Left lung (tissue), 14 donors: Measurements from ENCODE around the gene MAP2K2. TPM values are rescaled to one million over a fixed set of nuclear protein-coding genes. Genes with fewer than 3 reads are reported as not detected.

Experiments used
- ATAC-seq: fragments of 200-7000 bp; cut with Tn5 transposase; one replicate; pipeline ENCODE4 v1.9.1; 2020; ENCODE audit warnings: moderate library complexity
- DNase-seq, 4 donors: peaks; one replicate each; pipeline ENCODE4 v3.0.0-alpha.2; 2013 to 2020
- H3K27ac ChIP-seq, 2 donors: fragments of 200-600 bp; sonication (generic) in 1 of 2; one replicate each; pipeline versions ENCODE4 v1.5.0 to v1.8.0; 2020 to 2021
- H3K27me3 ChIP-seq, 2 donors: fragments of 200-600 bp; sonication (generic) in 1 of 2; one replicate each; pipeline versions ENCODE4 v1.5.0 to v1.8.0; 2020 to 2021
- H3K36me3 ChIP-seq, 2 donors: fragments of 200-600 bp; sonication (generic) in 1 of 2; one replicate each; pipeline versions ENCODE4 v1.5.0 to v1.8.0; 2020 to 2021
- H3K4me1 ChIP-seq, 2 donors: fragments of 200-600 bp; one replicate each; pipeline ENCODE4 v1.8.0; 2021
- H3K4me3 ChIP-seq, 2 donors: fragments of 200-600 bp; sonication (generic) in 1 of 2; one replicate each; pipeline versions ENCODE4 v1.5.0 to v1.8.0; 2020 to 2021; ENCODE audit warnings: mild to moderate bottlenecking in 1 of 2
- H3K9me3 ChIP-seq, 2 donors: fragments of 200-600 bp; sonication (generic) in 1 of 2; one replicate each; pipeline versions ENCODE4 v1.5.0 to v1.8.0; 2020 to 2021
- intact Hi-C, 2 donors: fragments of 100-400 bp; cut with DNase I; formaldehyde crosslinking; loops; one replicate each; pipeline versions ENCODE4 v1.11.2 to v1.14.2; 2022
- long read RNA-seq, 12 donors: library from polyadenylated mRNA in 2 of 12; unstranded in 2 of 12; transcript quantifications; one replicate each; pipeline ENCODE4 v2.0.0 and lab custom pipeline, GENCODE V29; 2019 to 2026
- polyA plus RNA-seq, 6 donors: library from polyadenylated mRNA; unstranded; fragments of 120-200 nt; gene quantifications; one replicate each; pipeline ENCODE4 v1.2.1, GENCODE V29; 2013; ENCODE audit not compliant: insufficient read length in 6 of 6
- total RNA-seq, 2 donors: library from RNA; stranded (reverse); fragmentation: NEBNext Ultra II Directional; extraction: Animal tissue kit (Norgen Biotek cat#: 25700); gene quantifications; one replicate each; pipeline ENCODE4 v1.2.1, GENCODE V29; 2021
- TF ChIP-seq, protein P1 (sequence below), 2 donors: fragments of 200-600 bp; sonication (generic) in 1 of 2; IDR thresholded peaks; one replicate each; pipeline versions ENCODE4 v1.5.0 to v1.8.0; 2021; ENCODE audit warnings: antibody characterized with exemption in 2 of 2
- donor health status: DM: no; HTN: yes; CAD: no.
- donor health status: DM: no; HTN: no; CAD: no.

Gene MAP2K2
- total RNA-seq (100 to 1,000 TPM; 129 to 143 TPM), polyA plus RNA-seq (100 to 1,000 TPM in 5 of 6 donors, 10 to 100 TPM in 1; 97.2 to 121 (median 111) TPM)
- long read RNA-seq, donor 1, transcript MAP2K2-201 (11 exons, 1,734 nt), result major isoform, 49 of 86 reads
- long read RNA-seq, donor 1, partial matches to known transcripts, result 31 of 86 reads
- long read RNA-seq, donor 1, other reads (novel, unspliced or antisense), result 0 of 86 reads
- long read RNA-seq, donor 2, transcript MAP2K2-201 (11 exons, 1,734 nt), result major isoform, 39 of 61 reads
- long read RNA-seq, donor 2, partial matches to known transcripts, result 20 of 61 reads
- long read RNA-seq, donor 2, other reads (novel, unspliced or antisense), result 0 of 61 reads
- long read RNA-seq, donor 3, transcript MAP2K2-201 (11 exons, 1,734 nt), result major isoform, 38 of 44 reads
- long read RNA-seq, donor 3, partial matches to known transcripts, result 0 of 44 reads
- long read RNA-seq, donor 3, other reads (novel, unspliced or antisense), result 5 of 44 reads
- long read RNA-seq, donor 4, transcript MAP2K2-201 (11 exons, 1,734 nt), result major isoform, 5 of 16 reads
- long read RNA-seq, donor 4, partial matches to known transcripts, result 10 of 16 reads
- long read RNA-seq, donor 4, other reads (novel, unspliced or antisense), result 1 of 16 reads
- long read RNA-seq, donor 5, transcript MAP2K2-201 (11 exons, 1,734 nt), result major isoform, 38 of 56 reads
- long read RNA-seq, donor 5, partial matches to known transcripts, result 14 of 56 reads
- long read RNA-seq, donor 5, other reads (novel, unspliced or antisense), result 0 of 56 reads
- long read RNA-seq, donor 6, transcript MAP2K2-201 (11 exons, 1,734 nt), result major isoform, 22 of 22 reads
- long read RNA-seq, donor 6, partial matches to known transcripts, result 0 of 22 reads
- long read RNA-seq, donor 6, other reads (novel, unspliced or antisense), result 0 of 22 reads
- long read RNA-seq, donor 7, transcript MAP2K2-201 (11 exons, 1,734 nt), result major isoform, 20 of 29 reads
- long read RNA-seq, donor 7, partial matches to known transcripts, result 7 of 29 reads
- long read RNA-seq, donor 7, other reads (novel, unspliced or antisense), result 0 of 29 reads
- long read RNA-seq, donor 8, transcript MAP2K2-201 (11 exons, 1,734 nt), result major isoform, 40 of 47 reads
- long read RNA-seq, donor 8, partial matches to known transcripts, result 5 of 47 reads
- long read RNA-seq, donor 8, other reads (novel, unspliced or antisense), result 0 of 47 reads
- long read RNA-seq, donor 9, partial matches to known transcripts, result 0 of 1 reads
- long read RNA-seq, donor 9, other reads (novel, unspliced or antisense), result 0 of 1 reads
- long read RNA-seq, donor 10, transcript MAP2K2-201 (11 exons, 1,734 nt), result major isoform, 12 of 19 reads
- long read RNA-seq, donor 10, partial matches to known transcripts, result 5 of 19 reads
- long read RNA-seq, donor 10, other reads (novel, unspliced or antisense), result 1 of 19 reads
- long read RNA-seq, donor 11, result 0 reads
- long read RNA-seq, donor 12, transcript MAP2K2-201 (11 exons, 1,734 nt), result major isoform, 29 of 29 reads
- long read RNA-seq, donor 12, partial matches to known transcripts, result 0 of 29 reads
- long read RNA-seq, donor 12, other reads (novel, unspliced or antisense), result 0 of 29 reads

DNA sequence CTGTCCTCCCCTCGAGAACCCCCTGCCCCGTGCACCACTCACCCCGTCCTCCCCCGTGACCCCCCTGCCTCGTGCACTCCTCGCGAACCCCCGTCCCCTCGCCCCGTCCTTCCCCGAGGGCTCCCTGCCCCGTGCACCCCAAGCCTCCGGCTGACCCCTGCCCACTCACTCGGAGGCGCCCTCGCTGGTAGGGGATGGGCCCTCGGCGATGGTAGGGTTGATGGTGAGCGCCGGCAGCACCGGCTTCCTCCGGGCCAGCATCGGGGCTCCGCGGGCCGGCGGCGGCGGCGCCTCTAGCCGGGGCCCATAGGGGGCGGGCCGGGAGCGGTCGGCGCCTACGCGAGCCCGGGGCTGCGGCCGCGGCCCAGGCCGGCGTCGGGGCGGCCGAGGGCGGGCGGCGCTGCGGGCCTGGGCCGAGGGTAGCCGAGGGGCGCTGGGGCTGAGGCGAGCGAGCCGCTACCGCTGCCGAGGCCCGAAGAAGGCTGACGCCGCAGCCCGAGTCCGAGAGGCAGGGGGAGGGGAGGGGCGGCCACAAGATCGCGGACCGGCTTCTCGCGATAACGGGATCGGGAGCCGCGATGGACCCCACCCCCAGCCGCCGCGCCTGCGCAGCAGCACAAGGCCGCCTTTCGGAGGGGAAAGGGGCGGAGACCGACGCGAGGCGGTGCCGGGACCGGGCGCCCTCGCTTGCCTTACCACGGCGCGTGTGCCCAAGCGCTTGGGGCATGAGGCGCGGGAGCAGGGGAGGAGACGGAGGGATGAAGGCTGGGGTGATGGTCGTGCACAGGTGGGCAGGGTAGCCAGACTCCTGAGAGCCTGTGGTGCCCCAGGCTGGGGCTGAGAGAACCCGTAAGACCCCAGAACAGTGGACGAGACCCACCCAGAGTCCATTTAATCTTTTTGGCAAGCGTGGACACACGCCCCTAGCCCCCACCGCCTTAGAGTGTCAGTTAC lies at the start of gene MAP2K2:
TSS of gene MAP2K2 (minus strand) at position 508 of the 954 bp plus-strand sequence. CDS start at position 261, 247 bp downstream.
- peak within 1 kb of the TSS in 1 of 2 donors; percentile 75 for H3K27ac ChIP-seq
- H3K9me3 ChIP-seq, result no peaks in the 10 kb centered on the region
- H3K36me3 ChIP-seq, result peaks cover 0 to 18% of the 10 kb centered on the region in 2 donors
- no peaks in the 10 kb centered on the region for H3K27me3 ChIP-seq
- intact Hi-C loops, result no loop called here
- H3K4me3 ChIP-seq, result peak within 1 kb of the TSS; percentile 55 to 62
- TF ChIP-seq, protein P1, sequence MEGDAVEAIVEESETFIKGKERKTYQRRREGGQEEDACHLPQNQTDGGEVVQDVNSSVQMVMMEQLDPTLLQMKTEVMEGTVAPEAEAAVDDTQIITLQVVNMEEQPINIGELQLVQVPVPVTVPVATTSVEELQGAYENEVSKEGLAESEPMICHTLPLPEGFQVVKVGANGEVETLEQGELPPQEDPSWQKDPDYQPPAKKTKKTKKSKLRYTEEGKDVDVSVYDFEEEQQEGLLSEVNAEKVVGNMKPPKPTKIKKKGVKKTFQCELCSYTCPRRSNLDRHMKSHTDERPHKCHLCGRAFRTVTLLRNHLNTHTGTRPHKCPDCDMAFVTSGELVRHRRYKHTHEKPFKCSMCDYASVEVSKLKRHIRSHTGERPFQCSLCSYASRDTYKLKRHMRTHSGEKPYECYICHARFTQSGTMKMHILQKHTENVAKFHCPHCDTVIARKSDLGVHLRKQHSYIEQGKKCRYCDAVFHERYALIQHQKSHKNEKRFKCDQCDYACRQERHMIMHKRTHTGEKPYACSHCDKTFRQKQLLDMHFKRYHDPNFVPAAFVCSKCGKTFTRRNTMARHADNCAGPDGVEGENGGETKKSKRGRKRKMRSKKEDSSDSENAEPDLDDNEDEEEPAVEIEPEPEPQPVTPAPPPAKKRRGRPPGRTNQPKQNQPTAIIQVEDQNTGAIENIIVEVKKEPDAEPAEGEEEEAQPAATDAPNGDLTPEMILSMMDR (IDR thresholded peaks at IDR 0.05), result peak in 1 of 2 donors; percentile 8
- ATAC-seq, result peak; percentile 97
- H3K4me1 ChIP-seq, result peaks cover 8 to 30% of the 10 kb centered on the region in 2 donors
- DNase-seq, result peak; percentile 90 to 98 (median 96)

DNA sequence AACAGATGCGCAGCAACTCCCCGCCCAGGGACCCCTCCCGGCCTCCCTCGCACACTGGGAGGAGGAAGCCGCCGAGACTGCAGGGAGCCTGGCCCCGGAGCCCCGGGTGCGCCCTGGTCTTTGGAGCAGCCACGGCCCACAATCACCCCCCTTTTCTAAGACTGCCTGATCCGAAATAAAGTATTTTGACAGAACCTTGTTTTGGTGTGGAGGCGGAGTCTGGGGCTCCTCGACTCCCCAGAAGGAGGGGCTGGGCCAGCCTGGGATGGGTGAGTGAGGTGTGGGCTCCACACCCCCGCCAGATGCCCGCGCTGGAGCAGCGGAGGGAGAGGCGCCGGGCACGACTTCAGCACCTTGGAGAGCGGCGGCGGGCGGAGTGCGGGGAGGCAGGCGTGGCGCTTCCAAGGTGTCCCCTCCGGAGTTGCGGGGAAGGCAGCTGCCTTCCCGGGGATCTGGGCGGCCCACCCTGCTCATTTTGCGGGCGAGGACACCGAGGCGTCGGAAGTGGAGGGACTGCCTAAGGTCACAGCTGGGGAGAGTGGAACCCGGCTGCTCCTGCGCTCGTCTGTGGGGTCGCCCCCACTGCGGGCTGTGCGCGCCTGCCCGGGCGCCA lies 49.0 kb upstream of the MAP2K2 start:
- intact Hi-C loops, result no loop called here
- H3K4me1 ChIP-seq, result peaks cover 0 to 5% of the 10 kb centered on the region in 2 donors
- peaks cover 0 to 41% of the 10 kb centered on the region in 2 donors for H3K36me3 ChIP-seq
- no peak overlapping the region for H3K27ac ChIP-seq
- DNase-seq (peak; percentile 40 to 89 (median 48)), ATAC-seq (peak; percentile 93)
- TF ChIP-seq, protein P1 (IDR thresholded peaks at IDR 0.05), result no peak
- peaks cover 0 to 37% of the 10 kb centered on the region in 2 donors for H3K27me3 ChIP-seq
- no peak overlapping the region for H3K4me3 ChIP-seq
- H3K9me3 ChIP-seq, result no peaks in the 10 kb centered on the region

DNA sequence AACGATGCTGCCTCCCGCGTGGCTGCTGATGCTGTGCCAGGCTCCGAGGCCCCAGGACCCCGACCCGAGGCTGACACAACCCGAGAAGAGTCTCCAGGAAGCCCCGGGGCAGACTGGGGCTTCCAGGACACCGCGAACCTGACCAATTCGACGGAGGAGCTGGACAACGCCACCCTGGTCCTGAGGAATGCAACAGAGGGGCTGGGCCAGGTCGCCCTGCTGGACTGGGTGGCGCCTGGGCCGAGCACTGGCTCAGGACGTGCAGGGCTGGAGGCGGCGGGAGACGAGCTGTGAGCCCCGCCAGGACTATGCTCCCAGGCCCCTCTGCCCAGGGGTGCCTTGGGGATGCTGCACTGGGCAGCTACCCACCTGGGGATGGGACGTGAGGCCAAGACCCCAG lies 47.8 kb upstream of the MAP2K2 start:
- DNase-seq, result peak in 1 of 4 donors; percentile 65
- H3K4me1 ChIP-seq, result peaks cover 0 to 5% of the 10 kb centered on the region in 2 donors
- no peak for ATAC-seq
- no peak overlapping the region for H3K27ac ChIP-seq
- H3K36me3 ChIP-seq, result peaks cover 0 to 28% of the 10 kb centered on the region in 2 donors
- TF ChIP-seq, protein P1 (IDR thresholded peaks at IDR 0.05), result no peak
- intact Hi-C loops, result no loop called here
- H3K4me3 ChIP-seq, result no peak overlapping the region
- peaks cover 0 to 49% of the 10 kb centered on the region in 2 donors for H3K27me3 ChIP-seq
- no peaks in the 10 kb centered on the region for H3K9me3 ChIP-seq
